ENCODE results near the gene JUNB. TPM values are rescaled to one million over a fixed set of nuclear protein-coding genes. Genes with fewer than 3 reads are reported as not detected.

The JUNB gene
- polyA plus RNA-seq, 1 of the 3 experiments (the other 2 are of a cell fraction): 224 TPM

DNA sequence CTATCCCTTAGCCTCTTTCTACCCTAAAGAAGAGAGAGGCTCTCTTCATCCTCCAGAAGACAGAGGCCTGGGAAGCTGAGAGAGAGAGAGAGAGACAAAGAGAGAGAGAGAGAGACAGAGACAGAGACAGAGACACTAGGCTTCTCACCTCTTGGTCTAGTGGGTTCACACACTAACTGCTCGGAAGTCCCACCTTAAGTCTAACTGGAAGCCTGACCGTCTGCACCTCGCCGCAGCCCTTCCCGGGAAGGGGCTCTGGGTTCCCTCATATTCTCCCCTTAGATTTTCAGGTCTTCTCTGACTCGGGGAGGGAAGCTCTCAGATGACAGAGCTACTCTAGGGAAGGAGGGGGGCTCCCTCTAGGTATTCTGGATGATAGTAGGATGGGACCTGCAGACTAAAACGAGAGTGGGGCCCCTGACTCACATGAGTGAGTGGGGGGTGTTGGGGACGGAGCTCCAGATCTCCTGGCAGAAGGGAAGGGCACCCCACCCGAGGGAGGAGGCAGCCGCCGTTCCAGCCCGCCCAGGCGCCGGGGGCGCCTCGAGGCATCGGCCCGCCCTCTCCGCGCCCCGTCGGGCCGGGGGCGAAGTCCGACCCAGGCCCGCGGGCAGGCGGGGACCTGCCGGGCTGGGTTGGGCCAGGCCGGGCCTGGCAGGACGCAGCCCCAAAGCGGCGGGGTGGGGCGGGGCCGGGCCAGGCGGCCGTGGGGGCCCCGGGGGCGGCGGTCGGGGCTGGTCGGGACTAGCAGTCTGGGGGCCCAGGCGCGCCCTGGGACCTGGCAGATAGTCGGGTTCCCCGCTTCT, 2.0 kb upstream of the JUNB start:
- no peaks in the 10 kb centered on the region for H3K9me3 ChIP-seq
- H3K36me3 ChIP-seq (replicated peaks in 1 of 2; ENCODE audit: control insufficient read depth in 1 of 2, insufficient read depth in 2 of 2, low read length in 1 of 2): peaks cover 0 to 6% of the 10 kb centered on the region in 2 experiments
- ChIA-PET POLR2A (interaction anchor here (0.7 to 1.1 kb wide), 3 partner anchors 10 to 67 kb away, joined by 3 to 5 read pairs (median 4); no protein-coding TSS in a partner anchor), CTCF (interaction anchor here (1.1 to 17.1 kb wide), 5 partner anchors 12 to 58 kb away, joined by 3 to 321 read pairs (median 14); no protein-coding TSS in a partner anchor)
- H3K27me3 ChIP-seq (ENCODE audit: insufficient read depth): no peaks in the 10 kb centered on the region
- H3K27ac ChIP-seq (ENCODE audit: low read depth in 2 of 2, low read length in 1 of 2): peak overlapping the region; percentile 96 to 97
- H3K4me3 ChIP-seq (ENCODE audit: low read depth in 2 of 2, low read length in 1 of 2): peak overlapping the region; percentile 37 to 80; a peak in 3 of 4 replicates
- peaks cover 20% of the 10 kb centered on the region for H3K79me2 ChIP-seq (ENCODE audit: insufficient read depth)
- peaks cover 17% of the 10 kb centered on the region for H4K20me1 ChIP-seq (ENCODE audit: insufficient read depth)
- H3K9me2 ChIP-seq: no peaks in the 10 kb centered on the region
- TF ChIP-seq FOXJ3 (CRISPR knock-in tag; IDR thresholded peaks at IDR 0.05): no peak
- TF ChIP-seq, protein P1, sequence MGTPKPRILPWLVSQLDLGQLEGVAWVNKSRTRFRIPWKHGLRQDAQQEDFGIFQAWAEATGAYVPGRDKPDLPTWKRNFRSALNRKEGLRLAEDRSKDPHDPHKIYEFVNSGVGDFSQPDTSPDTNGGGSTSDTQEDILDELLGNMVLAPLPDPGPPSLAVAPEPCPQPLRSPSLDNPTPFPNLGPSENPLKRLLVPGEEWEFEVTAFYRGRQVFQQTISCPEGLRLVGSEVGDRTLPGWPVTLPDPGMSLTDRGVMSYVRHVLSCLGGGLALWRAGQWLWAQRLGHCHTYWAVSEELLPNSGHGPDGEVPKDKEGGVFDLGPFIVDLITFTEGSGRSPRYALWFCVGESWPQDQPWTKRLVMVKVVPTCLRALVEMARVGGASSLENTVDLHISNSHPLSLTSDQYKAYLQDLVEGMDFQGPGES (IDR thresholded peaks at IDR 0.05; ENCODE audit: low read depth, low read length): no peak
- TF ChIP-seq USF1 (IDR thresholded peaks at IDR 0.05; ENCODE audit: borderline replicate concordance, low read depth): no peak
- TF ChIP-seq SIN3A (IDR thresholded peaks at IDR 0.05; ENCODE audit: borderline replicate concordance, low read depth, low read length): no peak
- no peak for TF ChIP-seq NFIC (IDR thresholded peaks at IDR 0.05; ENCODE audit: borderline replicate concordance)
- no peak for TF ChIP-seq TEAD4 (IDR thresholded peaks at IDR 0.05; ENCODE audit: borderline replicate concordance, insufficient read depth)
- no peak for TF ChIP-seq RCOR1 (IDR thresholded peaks at IDR 0.05; ENCODE audit: low read length)
- TF ChIP-seq EP300 (IDR thresholded peaks at IDR 0.05; ENCODE audit: borderline replicate concordance in 1 of 2, low read depth in 1 of 2, low read length in 1 of 2): no peak
- no peak for TF ChIP-seq MEF2A (IDR thresholded peaks at IDR 0.05; ENCODE audit: borderline replicate concordance, low read depth)
- no peak for TF ChIP-seq ELF1 (IDR thresholded peaks at IDR 0.05)
- TF ChIP-seq, protein P2, sequence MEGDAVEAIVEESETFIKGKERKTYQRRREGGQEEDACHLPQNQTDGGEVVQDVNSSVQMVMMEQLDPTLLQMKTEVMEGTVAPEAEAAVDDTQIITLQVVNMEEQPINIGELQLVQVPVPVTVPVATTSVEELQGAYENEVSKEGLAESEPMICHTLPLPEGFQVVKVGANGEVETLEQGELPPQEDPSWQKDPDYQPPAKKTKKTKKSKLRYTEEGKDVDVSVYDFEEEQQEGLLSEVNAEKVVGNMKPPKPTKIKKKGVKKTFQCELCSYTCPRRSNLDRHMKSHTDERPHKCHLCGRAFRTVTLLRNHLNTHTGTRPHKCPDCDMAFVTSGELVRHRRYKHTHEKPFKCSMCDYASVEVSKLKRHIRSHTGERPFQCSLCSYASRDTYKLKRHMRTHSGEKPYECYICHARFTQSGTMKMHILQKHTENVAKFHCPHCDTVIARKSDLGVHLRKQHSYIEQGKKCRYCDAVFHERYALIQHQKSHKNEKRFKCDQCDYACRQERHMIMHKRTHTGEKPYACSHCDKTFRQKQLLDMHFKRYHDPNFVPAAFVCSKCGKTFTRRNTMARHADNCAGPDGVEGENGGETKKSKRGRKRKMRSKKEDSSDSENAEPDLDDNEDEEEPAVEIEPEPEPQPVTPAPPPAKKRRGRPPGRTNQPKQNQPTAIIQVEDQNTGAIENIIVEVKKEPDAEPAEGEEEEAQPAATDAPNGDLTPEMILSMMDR (IDR thresholded peaks at IDR 0.05): no peak
- TF ChIP-seq GATA2 (CRISPR knock-in tag; IDR thresholded peaks at IDR 0.05): no peak
- TF ChIP-seq RFX5 (IDR thresholded peaks at IDR 0.05; ENCODE audit: low read length): no peak
- no peak for TF ChIP-seq CHD2 (IDR thresholded peaks at IDR 0.05; ENCODE audit: low read length, partially characterized antibody)
- TF ChIP-seq NRF1 (IDR thresholded peaks at IDR 0.05; ENCODE audit: low read depth, low read length): no peak
- TF ChIP-seq, protein P3, sequence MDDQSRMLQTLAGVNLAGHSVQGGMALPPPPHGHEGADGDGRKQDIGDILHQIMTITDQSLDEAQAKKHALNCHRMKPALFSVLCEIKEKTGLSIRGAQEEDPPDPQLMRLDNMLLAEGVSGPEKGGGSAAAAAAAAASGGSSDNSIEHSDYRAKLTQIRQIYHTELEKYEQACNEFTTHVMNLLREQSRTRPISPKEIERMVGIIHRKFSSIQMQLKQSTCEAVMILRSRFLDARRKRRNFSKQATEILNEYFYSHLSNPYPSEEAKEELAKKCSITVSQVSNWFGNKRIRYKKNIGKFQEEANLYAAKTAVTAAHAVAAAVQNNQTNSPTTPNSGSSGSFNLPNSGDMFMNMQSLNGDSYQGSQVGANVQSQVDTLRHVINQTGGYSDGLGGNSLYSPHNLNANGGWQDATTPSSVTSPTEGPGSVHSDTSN (IDR thresholded peaks at IDR 0.05): no peak
- TF ChIP-seq FOSL2 (IDR thresholded peaks at IDR 0.05; ENCODE audit: borderline replicate concordance, low read depth): no peak
- TF ChIP-seq REST (IDR thresholded peaks at IDR 0.05; ENCODE audit: low read depth, low read length): no peak
- TF ChIP-seq GABPA (IDR thresholded peaks at IDR 0.05; ENCODE audit: low read depth): no peak
- no peak for TF ChIP-seq ZBTB33 (IDR thresholded peaks at IDR 0.05; ENCODE audit: borderline replicate concordance, low read depth)
- H2AFZ ChIP-seq (ENCODE audit: low read depth): peak overlapping the region; percentile 63; the same call in 1 of the 2 replicates
- no peak for DNase-seq
- H3K4me2 ChIP-seq: peak overlapping the region; percentile 88
- peak overlapping the region; percentile 95 for H3K9ac ChIP-seq
- WGBS (ENCODE audit: low lambda C conversion rate): 11% methylated on average over 12 of the region's 46 CpGs
- peaks cover 38 to 58% of the 10 kb centered on the region in 2 experiments for H3K4me1 ChIP-seq (ENCODE audit: control insufficient read depth in 1 of 2, insufficient read depth in 2 of 2, low read depth in 1 of 2, low read length in 1 of 2)
- peaks cover 60% of the 10 kb centered on the region for H3F3A ChIP-seq (replicated peaks; ENCODE audit: insufficient read depth)

Measured in SK-N-SH (cell line).